Stomach (tissue), 4 donors: Measurements from ENCODE around the gene TENT4B.

Experiments used
- CTCF ChIP-seq, 7 experiments: fragments of 450-650 bp in 4 of 7; fragments of 200-600 bp in 3 of 7; sonication (generic) in 3 of 7; IDR thresholded peaks; one replicate each; pipeline ENCODE4 v1.5.1; 2016 to 2019; ENCODE audit warnings: antibody characterized with exemption in 7 of 7, control low read depth in 2 of 7, mild to moderate bottlenecking in 1 of 7
- POLR2A ChIP-seq, 4 donors: fragments of 450-650 bp; IDR thresholded peaks; one replicate each; pipeline ENCODE4 v1.6.1; 2016; ENCODE audit warnings: antibody characterized with exemption in 4 of 4, control low read depth in 2 of 4, mild to moderate bottlenecking in 1 of 4, moderate library complexity in 1 of 4

DNA sequence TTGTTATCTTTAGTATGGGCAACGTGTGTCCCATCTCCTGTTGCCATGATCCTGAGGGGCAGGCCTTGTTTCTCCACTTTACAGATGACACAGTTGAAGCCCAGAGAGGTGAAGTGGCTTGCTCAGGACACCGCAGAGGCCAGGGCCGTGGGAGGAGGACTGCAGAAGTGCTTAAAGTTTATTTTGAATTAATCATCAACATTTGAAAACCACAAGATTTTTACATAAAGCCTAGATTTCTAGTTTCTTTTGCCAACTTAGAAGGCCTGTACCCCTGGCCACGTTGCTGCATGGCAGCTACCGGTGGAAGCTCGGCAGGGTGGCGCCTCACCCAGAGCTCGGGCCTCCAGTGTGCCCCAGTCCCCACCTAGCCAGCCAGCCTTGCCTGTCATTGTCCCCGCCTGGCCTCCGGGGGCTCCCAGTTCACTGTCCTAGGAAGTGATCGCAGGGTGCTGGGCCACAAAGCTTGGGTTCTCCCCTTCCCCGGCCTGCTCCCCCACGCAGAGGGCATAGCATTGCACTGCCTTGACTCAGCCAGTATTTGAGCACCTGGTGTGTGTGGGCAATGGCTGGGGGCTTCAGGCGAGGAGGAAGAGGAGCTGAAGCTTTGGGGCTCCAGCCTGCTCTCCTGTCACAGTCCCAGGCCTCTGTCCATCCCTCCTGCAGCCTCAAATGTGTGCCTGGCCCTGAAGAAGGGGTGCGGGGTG is 98.4 kb downstream of the TENT4B start:
- TF ChIP-seq POLR2A (IDR thresholded peaks at IDR 0.05) = no peak
- no peak for TF ChIP-seq CTCF (IDR thresholded peaks at IDR 0.05)
